ENCODE measurements around the gene ZNF771. TPM values are rescaled to one million over a fixed set of nuclear protein-coding genes. Genes with fewer than 3 reads are reported as not detected.

Gene ZNF771
- total and polyA plus RNA-seq, 2 donors (not counting 3 experiments of a cell fraction or from before 2014, with no cell fraction given) = 11.7 to 16.8 TPM

DNA sequence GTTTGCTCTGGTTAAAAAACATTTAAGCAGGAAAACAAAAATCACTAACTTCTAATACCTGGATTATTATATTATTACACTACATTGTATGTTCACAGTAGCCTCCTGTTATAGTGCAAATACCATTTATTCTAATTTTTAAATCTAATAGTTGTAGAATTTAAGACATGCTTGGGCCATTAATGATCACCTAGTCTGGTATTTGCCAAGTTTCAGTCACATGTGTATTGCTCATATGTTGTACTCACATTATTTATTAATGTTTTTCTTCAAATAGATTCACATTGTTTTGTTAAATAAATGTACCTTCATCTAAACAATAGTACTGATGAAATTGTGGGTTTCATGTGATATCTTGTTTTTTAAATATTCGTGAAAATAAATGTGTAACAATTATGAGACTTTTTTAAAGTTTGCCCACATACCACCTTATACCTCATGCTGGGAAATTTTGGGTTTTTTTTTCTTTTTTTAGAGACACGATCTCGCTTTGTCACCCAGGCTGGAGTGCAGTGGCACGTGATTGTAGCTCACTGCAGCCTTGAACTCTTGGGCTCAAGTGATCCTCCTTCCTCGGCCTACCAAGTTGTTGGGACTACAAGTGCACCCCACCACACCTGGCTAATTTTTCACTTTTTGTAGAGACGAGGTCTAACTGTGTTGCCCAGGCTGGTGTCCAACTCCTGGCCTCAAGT lies 5.9 kb downstream of the ZNF771 start:
- Histone ChIP-seq H3K9ac (replicated peaks; ENCODE audit: extremely low read depth, insufficient read depth, low read length) (no peak overlapping the region), H2AFZ (ENCODE audit: low read depth, low read length) (no peak overlapping the region), H3K9me3 (replicated peaks; ENCODE audit: control insufficient read depth, insufficient read depth, low read length) (no peaks in the 10 kb centered on the region), H3K27ac (ENCODE audit: insufficient read depth, low read depth, low read length) (no peak overlapping the region), H3K4me3 (replicated peaks in 1 of 3; ENCODE audit: insufficient read depth in 1 of 3, low read depth in 1 of 3, low read length in 3 of 3) (no peak overlapping the region), H3K27me3 (ENCODE audit: control insufficient read depth in 2 of 2, insufficient read depth in 2 of 2, low read length in 2 of 2) (no peaks in the 10 kb centered on the region), H3K4me1 (ENCODE audit: control insufficient read depth, extremely low read depth, insufficient read depth, low read length) (peaks cover 18% of the 10 kb centered on the region), H3K79me2 (ENCODE audit: control insufficient read depth, insufficient read depth, low read length) (peaks cover 3% of the 10 kb centered on the region), H4K20me1 (replicated peaks; ENCODE audit: control insufficient read depth, extremely low read depth, insufficient read depth, low read length) (no peaks in the 10 kb centered on the region), H3K9me1 (replicated peaks; ENCODE audit: control insufficient read depth, extremely low read depth, insufficient read depth, low read length) (no peaks in the 10 kb centered on the region), H3K4me2 (ENCODE audit: insufficient read depth, low read length) (no peak overlapping the region), H3K36me3 (ENCODE audit: control insufficient read depth in 2 of 2, extremely low read depth in 1 of 2, insufficient read depth in 2 of 2, low read length in 2 of 2) (peaks cover 6 to 9% of the 10 kb centered on the region in 2 experiments)
- TF ChIP-seq POLR2AphosphoS5 (IDR thresholded peaks at IDR 0.05; ENCODE audit: insufficient read depth, low read depth, low read length) (no peak), GATA2 (IDR thresholded peaks at IDR 0.05; ENCODE audit: insufficient read depth, insufficient read length, low read depth, low read length) (no peak), EZH2 (IDR thresholded peaks at IDR 0.05; ENCODE audit: borderline replicate concordance, low read depth, low read length, severe bottlenecking) (no peak), JUN (IDR thresholded peaks at IDR 0.05; ENCODE audit: borderline replicate concordance, insufficient read depth, insufficient read length, low read depth) (no peak), MYC (IDR thresholded peaks at IDR 0.05; ENCODE audit: low read depth, low read length) (no peak), FOS (IDR thresholded peaks at IDR 0.05; ENCODE audit: borderline replicate concordance, insufficient read depth, low read length) (no peak), POLR2A (IDR thresholded peaks at IDR 0.05; ENCODE audit: low read depth, low read length) (no peak)
- TF ChIP-seq, protein P1, sequence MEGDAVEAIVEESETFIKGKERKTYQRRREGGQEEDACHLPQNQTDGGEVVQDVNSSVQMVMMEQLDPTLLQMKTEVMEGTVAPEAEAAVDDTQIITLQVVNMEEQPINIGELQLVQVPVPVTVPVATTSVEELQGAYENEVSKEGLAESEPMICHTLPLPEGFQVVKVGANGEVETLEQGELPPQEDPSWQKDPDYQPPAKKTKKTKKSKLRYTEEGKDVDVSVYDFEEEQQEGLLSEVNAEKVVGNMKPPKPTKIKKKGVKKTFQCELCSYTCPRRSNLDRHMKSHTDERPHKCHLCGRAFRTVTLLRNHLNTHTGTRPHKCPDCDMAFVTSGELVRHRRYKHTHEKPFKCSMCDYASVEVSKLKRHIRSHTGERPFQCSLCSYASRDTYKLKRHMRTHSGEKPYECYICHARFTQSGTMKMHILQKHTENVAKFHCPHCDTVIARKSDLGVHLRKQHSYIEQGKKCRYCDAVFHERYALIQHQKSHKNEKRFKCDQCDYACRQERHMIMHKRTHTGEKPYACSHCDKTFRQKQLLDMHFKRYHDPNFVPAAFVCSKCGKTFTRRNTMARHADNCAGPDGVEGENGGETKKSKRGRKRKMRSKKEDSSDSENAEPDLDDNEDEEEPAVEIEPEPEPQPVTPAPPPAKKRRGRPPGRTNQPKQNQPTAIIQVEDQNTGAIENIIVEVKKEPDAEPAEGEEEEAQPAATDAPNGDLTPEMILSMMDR (IDR thresholded peaks at IDR 0.05; ENCODE audit: extremely low read depth in 1 of 2, insufficient read depth in 1 of 2, low read depth in 1 of 2, low read length in 2 of 2) = no peak
- TF ChIP-seq, protein P2, sequence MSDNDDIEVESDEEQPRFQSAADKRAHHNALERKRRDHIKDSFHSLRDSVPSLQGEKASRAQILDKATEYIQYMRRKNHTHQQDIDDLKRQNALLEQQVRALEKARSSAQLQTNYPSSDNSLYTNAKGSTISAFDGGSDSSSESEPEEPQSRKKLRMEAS (IDR thresholded peaks at IDR 0.05; ENCODE audit: insufficient read depth, insufficient read length) = no peak
- ChIA-PET POLR2A (no interaction called here), CTCF (no interaction called here)
- FAIRE-seq (no peak), DNase-seq (ENCODE audit: low read depth, low spot score) (no peak)
- no TSS peak for BruUV-seq (replicated peaks)
- dilution Hi-C loops (cut with MboI; ENCODE audit: extremely low pct_ligation_motif_present, low sequenced_read_pairs) = no loop called here
- intact Hi-C loops (cut with micrococcal nuclease) = no loop called here

Measured in endothelial cell of umbilical vein (primary cell).